Neuron (in vitro differentiated cells): ENCODE measurements around the gene MYH6.

Experiments
- H2AFZ ChIP-seq: one replicate; pipeline ENCODE4 v1.6.1; 2013; ENCODE audit warnings: low read depth, mild to moderate bottlenecking, inconsistent platforms, low read length, moderate library complexity
- H3K27me3 ChIP-seq: one replicate; pipeline ENCODE4 v1.6.1; 2013; ENCODE audit warnings: low read length; ENCODE audit not compliant: insufficient read depth
- H3K36me3 ChIP-seq: one replicate; pipeline ENCODE4 v1.6.1; 2013; ENCODE audit warnings: low read length; ENCODE audit not compliant: insufficient read depth
- H3K4me1 ChIP-seq: one replicate; pipeline ENCODE4 v1.6.1; 2013; ENCODE audit warnings: low read length; ENCODE audit not compliant: insufficient read depth
- H3K4me3 ChIP-seq: 2 replicates; pipeline ENCODE4 v1.5.1; 2013; ENCODE audit warnings: mild to moderate bottlenecking, low read length, moderate library complexity
- H3K9me3 ChIP-seq: one replicate; pipeline ENCODE4 v1.6.1; 2013; ENCODE audit warnings: low read length

Gene MYH6

GRCh38 chr14:23415821-23416778, 8.0 kb upstream of the MYH6 start:
- Histone ChIP-seq H3K9me3 (peaks cover 1% of the 10 kb centered on the region), H3K4me1 (no peaks in the 10 kb centered on the region), H3K27me3 (no peaks in the 10 kb centered on the region), H3K4me3 (no peak overlapping the region), H3K36me3 (no peaks in the 10 kb centered on the region), H2AFZ (no peak overlapping the region)

GRCh38 chr14:23414906-23415820, 7.1 kb upstream of the MYH6 start:
- Histone ChIP-seq H3K4me3 (no peak overlapping the region), H3K27me3 (no peaks in the 10 kb centered on the region), H3K4me1 (no peaks in the 10 kb centered on the region), H2AFZ (no peak overlapping the region), H3K36me3 (no peaks in the 10 kb centered on the region), H3K9me3 (peaks cover 1% of the 10 kb centered on the region)

GRCh38 chr14:23414254-23414653, 6.2 kb upstream of the MYH6 start:
- Histone ChIP-seq H3K9me3 (peaks cover 1% of the 10 kb centered on the region), H3K4me1 (no peaks in the 10 kb centered on the region), H3K27me3 (no peaks in the 10 kb centered on the region), H3K4me3 (no peak overlapping the region), H2AFZ (no peak overlapping the region), H3K36me3 (no peaks in the 10 kb centered on the region)

GRCh38 chr14:23413681-23414080, 5.6 kb upstream of the MYH6 start:
- H2AFZ ChIP-seq: no peak overlapping the region
- H3K4me3 ChIP-seq: no peak overlapping the region
- H3K36me3 ChIP-seq: no peaks in the 10 kb centered on the region
- no peaks in the 10 kb centered on the region for H3K27me3 ChIP-seq
- no peaks in the 10 kb centered on the region for H3K4me1 ChIP-seq
- H3K9me3 ChIP-seq: peaks cover 1% of the 10 kb centered on the region

- no peaks in the 10 kb centered on the region for H3K4me1 ChIP-seq
- peaks cover 1% of the 10 kb centered on the region for H3K9me3 ChIP-seq
- no peak overlapping the region for H2AFZ ChIP-seq
Observed at GRCh38 chr14:23411563-23412525, 3.8 kb upstream of the MYH6 start.

GRCh38 chr14:23409966-23410635, 2.0 kb upstream of the MYH6 start:
- peaks cover 1% of the 10 kb centered on the region for H3K9me3 ChIP-seq
- H3K36me3 ChIP-seq: no peaks in the 10 kb centered on the region
- peaks cover 6% of the 10 kb centered on the region for H3K27me3 ChIP-seq
- H3K4me1 ChIP-seq: no peaks in the 10 kb centered on the region
- no peak overlapping the region for H3K4me3 ChIP-seq
- no peak overlapping the region for H2AFZ ChIP-seq

More at GRCh38 chr14:23411563-23412525, 3.8 kb upstream of the MYH6 start:
- H3K4me3 ChIP-seq: no peak overlapping the region
- no peaks in the 10 kb centered on the region for H3K36me3 ChIP-seq
- H3K27me3 ChIP-seq: peaks cover 4% of the 10 kb centered on the region

- H3K4me1 ChIP-seq: no peaks in the 10 kb centered on the region
- H3K9me3 ChIP-seq: no peaks in the 10 kb centered on the region
- no peak overlapping the region for H2AFZ ChIP-seq
- peaks cover 10% of the 10 kb centered on the region for H3K27me3 ChIP-seq
- no peaks in the 10 kb centered on the region for H3K36me3 ChIP-seq
- H3K4me3 ChIP-seq: no peak overlapping the region
Observed at GRCh38 chr14:23409475-23409874, 1.4 kb upstream of the MYH6 start.

GRCh38 chr14:23408307-23408630, 196 bp upstream of the MYH6 start:
- peaks cover 3% of the 10 kb centered on the region for H3K9me3 ChIP-seq
- peaks cover 22% of the 10 kb centered on the region for H3K27me3 ChIP-seq
- H3K4me3 ChIP-seq: no peak overlapping the region
- H3K4me1 ChIP-seq: no peaks in the 10 kb centered on the region
- no peak overlapping the region for H2AFZ ChIP-seq
- H3K36me3 ChIP-seq: no peaks in the 10 kb centered on the region

GRCh38 chr14:23406725-23407355, 1.2 kb downstream of the MYH6 start:
- no peak overlapping the region for H2AFZ ChIP-seq
- no peaks in the 10 kb centered on the region for H3K4me1 ChIP-seq
- peaks cover 29% of the 10 kb centered on the region for H3K27me3 ChIP-seq
- no peak overlapping the region for H3K4me3 ChIP-seq
- H3K36me3 ChIP-seq: no peaks in the 10 kb centered on the region
- H3K9me3 ChIP-seq: peaks cover 3% of the 10 kb centered on the region

- H3K9me3 ChIP-seq: peaks cover 3% of the 10 kb centered on the region
- no peak overlapping the region for H2AFZ ChIP-seq
- peaks cover 33% of the 10 kb centered on the region for H3K27me3 ChIP-seq
- no peak overlapping the region for H3K4me3 ChIP-seq
- no peaks in the 10 kb centered on the region for H3K36me3 ChIP-seq
- no peaks in the 10 kb centered on the region for H3K4me1 ChIP-seq
Observed at GRCh38 chr14:23406244-23406643, 1.8 kb downstream of the MYH6 start.

- Histone ChIP-seq H3K4me3 (no peak overlapping the region), H2AFZ (no peak overlapping the region), H3K27me3 (peaks cover 33% of the 10 kb centered on the region)
Observed at GRCh38 chr14:23405516-23406025, 2.5 kb downstream of the MYH6 start.

More at GRCh38 chr14:23405516-23406025, 2.5 kb downstream of the MYH6 start:
- Histone ChIP-seq H3K9me3 (peaks cover 3% of the 10 kb centered on the region), H3K4me1 (no peaks in the 10 kb centered on the region), H3K36me3 (no peaks in the 10 kb centered on the region)
